K562 (cell line): ENCODE data around the gene CFD. TPM values are rescaled to one million over a fixed set of nuclear protein-coding genes. Genes with fewer than 3 reads are reported as not detected.

Experiments
- ATAC-seq: fragments of 200-7000 bp; cut with Tn5 transposase; 3 replicates; pipeline ENCODE4 v1.9.1; 2020; ENCODE audit warnings: moderate library complexity
- BruUV-seq: library from RNA; stranded (reverse); fragments of 400-500 nt; replicated peaks from 2 replicates; lab custom pipeline; 2021; lab: Mats Ljungman, UMichigan
- CTCF ChIA-PET: fragments of 300-600 bp; formaldehyde crosslinking; extraction: SDS; loops from one replicate; lab custom pipeline; 2021; ENCODE audit warnings: low intra/inter-chr PET ratio; lab: Yijun Ruan, JAX
- POLR2A ChIA-PET: fragments of 300-600, 350-650 bp; sonication (Branson Sonifier 250); formaldehyde crosslinking; extraction: SDS; loops from one replicate; lab custom pipeline; 2021; ENCODE audit warnings: antibody characterized with exemption, inconsistent platforms; lab: Yijun Ruan, JAX
- DNase-seq, 4 experiments: peaks; one replicate each; pipeline versions ENCODE4 v3.0.0 to v3.0.0-alpha.2; 2011 to 2018; ENCODE audit warnings: low spot score in 3 of 4, mixed read lengths in 3 of 4; ENCODE audit errors: extremely low read depth in 1 of 4
- FAIRE-seq: peaks from 2 replicates; lab custom pipeline; 2011; peaks lifted over from hg19 to GRCh38; lab: Jason Lieb, UNC
- H2AFZ ChIP-seq: 2 replicates; pipeline ENCODE4 v1.6.0; 2011; ENCODE audit warnings: low read depth, low read length, control low read depth, inconsistent platforms
- H3K27ac ChIP-seq: fragments of 200-600 bp; 3 replicates; pipeline ENCODE4 v1.8.0; 2011; ENCODE audit warnings: low read depth, mild to moderate bottlenecking, control low read depth, inconsistent platforms, low read length, moderate library complexity, mixed read lengths; ENCODE audit errors: extremely low read depth
- H3K27me3 ChIP-seq, 2 experiments: fragments of 300-600 bp in 1 of 2; 2 replicates in 1 of 2; 3 replicates in 1 of 2; pipeline versions ENCODE4 v1.6.0 to v1.8.0; 2011; ENCODE audit warnings: inconsistent platforms in 2 of 2, low read length in 2 of 2, mild to moderate bottlenecking in 1 of 2, mixed read lengths in 1 of 2, moderate library complexity in 1 of 2; ENCODE audit not compliant: control insufficient read depth in 2 of 2, insufficient read depth in 2 of 2
- H3K36me3 ChIP-seq: fragments of 300-600 bp; 3 replicates; pipeline ENCODE4 v1.8.0; 2011; ENCODE audit warnings: mild to moderate bottlenecking, low read length, inconsistent platforms; ENCODE audit not compliant: control insufficient read depth, insufficient read depth
- H3K4me1 ChIP-seq, 2 experiments: fragments of 200-600 bp in 1 of 2; replicated peaks in 1 of 2; 2 replicates in 1 of 2; 3 replicates in 1 of 2; pipeline versions ENCODE4 v1.5.1 to v1.8.0; 2011; ENCODE audit warnings: inconsistent platforms in 2 of 2, low read length in 2 of 2, mild to moderate bottlenecking in 1 of 2, mixed read lengths in 1 of 2, moderate library complexity in 1 of 2; ENCODE audit not compliant: control insufficient read depth in 2 of 2, insufficient read depth in 2 of 2
- H3K4me2 ChIP-seq: 2 replicates; pipeline ENCODE4 v1.6.1; 2011; ENCODE audit warnings: low read length, control low read depth, inconsistent platforms, mixed read lengths; ENCODE audit not compliant: insufficient read depth
- H3K4me3 ChIP-seq: fragments of 200-600 bp; sonication (generic), shearing (Covaris generic); 2 replicates; pipeline ENCODE4 v1.5.1; 2016; ENCODE audit warnings: control low read depth, inconsistent platforms
- H3K79me2 ChIP-seq: fragments of 200-600 bp; 3 replicates; pipeline ENCODE4 v1.8.0; 2011; ENCODE audit warnings: low read length, inconsistent platforms; ENCODE audit not compliant: control insufficient read depth, insufficient read depth
- H3K9ac ChIP-seq, 2 experiments: 2 replicates each; pipeline versions ENCODE4 v1.6.0 to v1.6.1; 2011; ENCODE audit warnings: low read depth in 2 of 2, low read length in 2 of 2, control low read depth in 1 of 2, inconsistent platforms in 1 of 2, mild to moderate bottlenecking in 1 of 2, mixed read lengths in 1 of 2; ENCODE audit not compliant: insufficient read depth in 1 of 2
- H3K9me1 ChIP-seq: one replicate; pipeline ENCODE4 v1.6.0; 2011; ENCODE audit warnings: inconsistent platforms, mild to moderate bottlenecking, low read length, moderate library complexity; ENCODE audit not compliant: control insufficient read depth, insufficient read depth
- H3K9me3 ChIP-seq: replicated peaks from 2 replicates; pipeline ENCODE4 v1.5.1; 2011; ENCODE audit warnings: low read depth, low read length, inconsistent platforms; ENCODE audit not compliant: control insufficient read depth, insufficient read depth
- H4K20me1 ChIP-seq: replicated peaks from 2 replicates; pipeline ENCODE4 v1.6.1; 2011; ENCODE audit warnings: low read length, inconsistent platforms, mixed read lengths; ENCODE audit not compliant: control insufficient read depth, insufficient read depth
- CHD7 ChIP-seq: fragments of 200-600 bp; sonication (generic); IDR thresholded peaks from one replicate; pipeline ENCODE4 v1.6.1; 2012; ENCODE audit warnings: mild to moderate bottlenecking, low read depth, low read length, inconsistent platforms
- KDM1A ChIP-seq, 2 experiments: fragments of 450-650 bp; IDR thresholded peaks; 2 replicates each; pipeline ENCODE4 v1.6.1; 2016; ENCODE audit warnings: mild to moderate bottlenecking in 2 of 2
- MYNN ChIP-seq, 2 experiments: sonication (generic); formaldehyde crosslinking in 1 of 2; IDR thresholded peaks; 2 replicates each; pipeline versions ENCODE4 v1.5.0 to v1.6.1; 2016 to 2020; ENCODE audit warnings: antibody characterized with exemption in 1 of 2, missing genetic modification reagents in 1 of 2
- NKRF ChIP-seq: fragments of 450-650 bp; IDR thresholded peaks from 2 replicates; pipeline ENCODE4 v1.6.1; 2016; ENCODE audit warnings: borderline replicate concordance
- POLR2B ChIP-seq: fragments of 450-650 bp; IDR thresholded peaks from 2 replicates; pipeline ENCODE4 v1.6.1; 2018; ENCODE audit warnings: low read depth; ENCODE audit not compliant: partially characterized antibody
- POLR2G ChIP-seq: fragments of 200-400 bp; formaldehyde crosslinking; IDR thresholded peaks from 2 replicates; pipeline ENCODE4 v1.6.1; 2017; ENCODE audit warnings: low read depth, mild to moderate bottlenecking, antibody characterized with exemption, low read length, moderate library complexity
- RBFOX2 ChIP-seq: fragments of 200-400 bp; formaldehyde crosslinking; IDR thresholded peaks from 2 replicates; pipeline ENCODE4 v1.6.1; 2017; ENCODE audit warnings: low read depth, mild to moderate bottlenecking, low read length, moderate library complexity
- RCOR1 ChIP-seq, 2 experiments: IDR thresholded peaks; 2 replicates each; pipeline ENCODE4 v1.6.1; 2012; ENCODE audit warnings: low read depth in 2 of 2, low read length in 2 of 2, borderline replicate concordance in 1 of 2, improper control_type of control experiment in 1 of 2
- ZNF175 ChIP-seq: fragments of 200-800 bp; sonication (Bioruptor generic); IDR thresholded peaks from 2 replicates; pipeline ENCODE4 v1.6.1; 2016; ENCODE audit warnings: low read depth, mild to moderate bottlenecking, missing genetic modification characterization, missing compliant biosample characterization
- WGBS: fragments of 100-300 bp; shearing (Covaris generic); methylation state at CpG from one replicate; pipeline ENCODE4 v1.1.6; 2016; ENCODE audit warnings: low coverage, mixed read lengths; ENCODE audit not compliant: insufficient coverage; ENCODE audit errors: missing lambda C conversion rate; 5-methylcytosine and 5-hydroxymethylcytosine counted together
- in situ Hi-C: fragments of 300-500 bp; cut with MboI; formaldehyde crosslinking; loops from 4 replicates; pipeline ENCODE4 v1.15.0; 2018; ENCODE audit warnings: inconsistent platforms, mixed read lengths
- intact Hi-C: fragments of 100-400 bp; cut with micrococcal nuclease; formaldehyde crosslinking; loops from 2 replicates; pipeline ENCODE4 v1.14.2; 2022
- polyA plus RNA-seq, 8 experiments: library from polyadenylated mRNA; depleted of rRNA in 4 of 8; stranded (reverse) in 5 of 8; unstranded in 3 of 8; fragments of >200 nt; fragmentation: Nextera tagmentation in 2 of 8; fragmentation: Illumina TruSeq in 1 of 8; extraction: Ambion mirVana in 2 of 8; extraction: Trizol in 1 of 8; gene quantifications; 2 replicates each; pipeline versions ENCODE4 v1.2.1 to v1.2.3, GENCODE V29; 2011 to 2014; ENCODE audit warnings: inconsistent platforms in 1 of 8, missing spikeins in 1 of 8
- total RNA-seq, 7 experiments: library from RNA; depleted of rRNA in 6 of 7; stranded (reverse); fragments of >200 nt in 6 of 7; fragmentation: Illumina TruSeq in 2 of 7; extraction: Trizol in 2 of 7; gene quantifications; 2 replicates each; pipeline versions ENCODE4 v1.2.1 to v1.2.3, GENCODE V29; 2011 to 2021; ENCODE audit warnings: low replicate concordance in 1 of 7

Gene CFD
- total and polyA plus RNA-seq, 9 of the 15 experiments (the other 6 are each of a cell fraction or from before 2014, with no cell fraction given), result 0.52 to 59.4 (median 7.6) TPM

GRCh38 chr19:898663-899062 is 39.2 kb downstream of the CFD start:
- CTCF ChIA-PET, result no interaction called here
- no TSS peak for BruUV-seq
- peaks cover 5% of the 10 kb centered on the region for H3K9me1 ChIP-seq
- peak in 1 of 4 experiments; percentile 44 for DNase-seq
- H3K36me3 ChIP-seq, result peaks cover 54% of the 10 kb centered on the region; the same call in 2 of the 3 replicates
- peaks cover 27 to 73% of the 10 kb centered on the region in 2 experiments for H3K4me1 ChIP-seq
- intact Hi-C loops, result no loop called here
- H3K9ac ChIP-seq, result no peak overlapping the region
- no peak overlapping the region for H3K4me2 ChIP-seq
- H3K4me3 ChIP-seq, result no peak overlapping the region
- peaks cover 35% of the 10 kb centered on the region for H3K79me2 ChIP-seq
- H4K20me1 ChIP-seq, result peaks cover 12% of the 10 kb centered on the region
- H3K27me3 ChIP-seq, result no peaks in the 10 kb centered on the region
- H2AFZ ChIP-seq, result no peak overlapping the region
- no peak overlapping the region for H3K27ac ChIP-seq
- POLR2A ChIA-PET, result no interaction called here
- no peaks in the 10 kb centered on the region for H3K9me3 ChIP-seq
- in situ Hi-C loops, result no loop called here
- no peak for ATAC-seq
- 87% methylated on average over 17 of the region's 20 CpGs for WGBS
- no peak for FAIRE-seq
- TF ChIP-seq ZNF175 (CRISPR knock-in tag) (no peak), MYNN (IDR thresholded peaks at IDR 0.05) (peak; percentile 95), MYNN (CRISPR knock-in tag; IDR thresholded peaks at IDR 0.05) (peak; percentile 72; the same call in 1 of the 2 replicates), POLR2B (peak; percentile 31), NKRF (no peak), RBFOX2 (0 out of 2 replicates have a peak, but pooled peaks have one; percentile 12), POLR2G (peak; percentile 65), CHD7 (no peak), RCOR1 (IDR thresholded peaks at IDR 0.05; ENCODE audit: borderline replicate concordance in 1 of 2, low read depth in 2 of 2, low read length in 2 of 2) (0 out of 4 replicates have a peak, but pooled peaks of 1 of the 2 experiments have one; percentile 35), KDM1A (IDR thresholded peaks at IDR 0.05) (peak; percentile 46 to 63; a peak in 2 of 4 replicates)
